Tongue (tissue), 2 donors: ENCODE data around the gene PANK1. TPM values are rescaled to one million over a fixed set of nuclear protein-coding genes. Genes with fewer than 3 reads are reported as not detected.

Source experiments
- small RNA-seq: library from RNA; depleted of rRNA; stranded (forward); fragments of <200 nt; gene quantifications from one replicate; pipeline ENCODE3, GENCODE V24; 2014; ENCODE audit warnings: low replicate concordance
- total RNA-seq: library from RNA; depleted of rRNA; stranded (reverse); fragments of >200 nt; gene quantifications from one replicate; pipeline ENCODE4 v1.2.3, GENCODE V29; 2014

The PANK1 gene
- total RNA-seq, 1 donor from 2014 or later, result 27.3 TPM

Small RNA genes within 50 kb of the gene (small RNA-seq; reads per million reads assigned to genes)
- gene MIR107, result 129 reads per million, percentile 97 among the genes with 10 or more reads in this experiment

Other genes with a start within 250 kb of the PANK1 start
- gene IFIT5, start 230.7 kb downstream of the PANK1 start, total RNA-seq, result 14.9 TPM
- gene SLC16A12, start 109.6 kb downstream of the PANK1 start, total RNA-seq, result 3.1 TPM
- gene KIF20B, start 56.3 kb upstream of the PANK1 start, total RNA-seq, result 10.9 TPM